ENCODE results near the gene ADCY2. TPM values are rescaled to one million over a fixed set of nuclear protein-coding genes. Genes with fewer than 3 reads are reported as not detected.

The ADCY2 gene
- total RNA-seq, 2 experiments from 2014 or later: not detected

DNA sequence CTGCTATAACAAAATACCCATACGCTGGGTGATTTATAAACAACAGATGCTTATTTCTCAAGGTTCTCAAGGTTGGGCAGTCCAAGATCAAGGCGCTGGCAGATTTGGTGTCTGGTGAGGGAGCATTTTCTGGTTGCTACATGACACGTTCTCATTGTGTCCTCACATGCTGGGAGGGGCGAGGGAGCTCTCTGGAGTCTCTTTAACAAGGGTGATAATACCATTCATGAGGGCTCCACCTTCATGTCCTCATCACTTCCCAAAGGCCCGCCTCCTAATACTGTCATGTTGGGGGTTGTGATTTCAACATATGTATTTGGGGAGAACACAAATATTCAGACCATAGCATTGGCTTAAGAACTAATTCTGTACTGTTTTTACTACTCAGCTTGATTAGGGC lies 450.4 kb downstream of the ADCY2 start:
- Histone ChIP-seq H2AFZ (ENCODE audit: low read length) (no peak overlapping the region), H3K9me2 (ENCODE audit: insufficient read depth, low read length) (no peaks in the 10 kb centered on the region), H3K4me2 (ENCODE audit: low read length) (no peak overlapping the region), H3K9me3 (ENCODE audit: low read length) (no peaks in the 10 kb centered on the region), H3K4me1 (ENCODE audit: insufficient read depth, low read length, poor library complexity, severe bottlenecking) (no peaks in the 10 kb centered on the region), H3K4me3 (ENCODE audit: low read depth, low read length, poor library complexity, severe bottlenecking) (no peak overlapping the region), H3K27ac (ENCODE audit: low read depth, low read length, poor library complexity, severe bottlenecking) (no peak overlapping the region), H3K79me2 (ENCODE audit: insufficient read depth, low read depth, low read length) (no peaks in the 10 kb centered on the region), H3K36me3 (ENCODE audit: insufficient read depth, low read length) (no peaks in the 10 kb centered on the region), H4K20me1 (ENCODE audit: insufficient read depth, low read length) (no peaks in the 10 kb centered on the region)
- ChIA-PET CTCF (ENCODE audit: unreplicated experiment) (no interaction called here), POLR2A (no interaction called here)
- no TSS peak for BruUV-seq (replicated peaks)
- no peak for DNase-seq (ENCODE audit: low spot score)
- TF ChIP-seq CTCF (conservative IDR thresholded peaks at IDR 0.05; ENCODE audit: low read length): no peak
- TF ChIP-seq EZH2phosphoT487 (IDR thresholded peaks at IDR 0.05; ENCODE audit: borderline replicate concordance, low read depth, low read length): no peak
- intact Hi-C loops (cut with micrococcal nuclease; ENCODE audit: unreplicated experiment): no loop called here

DNA sequence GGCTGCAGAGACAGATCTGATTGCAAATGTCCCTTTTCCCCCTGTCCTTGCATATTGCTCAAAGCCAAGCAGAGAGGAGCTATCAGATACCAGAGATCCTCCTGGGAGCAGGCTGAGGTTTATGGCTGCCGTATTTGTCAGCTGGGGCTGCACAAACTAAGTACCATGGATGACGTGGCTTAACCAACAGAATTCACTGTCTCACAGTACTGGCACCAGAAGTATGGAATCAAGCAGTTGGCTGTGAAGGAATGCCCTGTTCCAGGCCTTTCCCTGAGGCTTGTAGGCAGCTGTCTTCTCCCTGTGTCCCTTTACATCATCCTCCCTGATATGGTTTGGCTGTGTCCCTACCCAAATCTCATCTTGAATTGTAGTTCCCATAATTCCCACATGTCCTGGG lies 452.4 kb downstream of the ADCY2 start:
- CTCF ChIA-PET (ENCODE audit: unreplicated experiment): no interaction called here
- intact Hi-C loops (cut with micrococcal nuclease; ENCODE audit: unreplicated experiment): no loop called here
- no peaks in the 10 kb centered on the region for H4K20me1 ChIP-seq (ENCODE audit: insufficient read depth, low read length)
- no peak overlapping the region for H2AFZ ChIP-seq (ENCODE audit: low read length)
- H3K36me3 ChIP-seq (ENCODE audit: insufficient read depth, low read length): no peaks in the 10 kb centered on the region
- no peaks in the 10 kb centered on the region for H3K9me3 ChIP-seq (ENCODE audit: low read length)
- H3K4me1 ChIP-seq (ENCODE audit: insufficient read depth, low read length, poor library complexity, severe bottlenecking): no peaks in the 10 kb centered on the region
- TF ChIP-seq CTCF (conservative IDR thresholded peaks at IDR 0.05; ENCODE audit: low read length): no peak
- no peak for TF ChIP-seq EZH2phosphoT487 (IDR thresholded peaks at IDR 0.05; ENCODE audit: borderline replicate concordance, low read depth, low read length)
- POLR2A ChIA-PET: interaction anchor here (1.8 kb wide), 1 partner anchor 14 kb away, joined by 5 read pairs; no protein-coding TSS in a partner anchor
- no peaks in the 10 kb centered on the region for H3K79me2 ChIP-seq (ENCODE audit: insufficient read depth, low read depth, low read length)
- H3K27ac ChIP-seq (ENCODE audit: low read depth, low read length, poor library complexity, severe bottlenecking): no peak overlapping the region
- no peak overlapping the region for H3K4me2 ChIP-seq (ENCODE audit: low read length)
- H3K4me3 ChIP-seq (ENCODE audit: low read depth, low read length, poor library complexity, severe bottlenecking): no peak overlapping the region
- no peaks in the 10 kb centered on the region for H3K9me2 ChIP-seq (ENCODE audit: insufficient read depth, low read length)
- DNase-seq (ENCODE audit: low spot score): no peak
- BruUV-seq (replicated peaks): no TSS peak

- intact Hi-C loops (cut with micrococcal nuclease; ENCODE audit: unreplicated experiment): no loop called here
- no TSS peak for BruUV-seq (replicated peaks)
- Histone ChIP-seq H3K27ac (ENCODE audit: low read depth, low read length, poor library complexity, severe bottlenecking) (no peak overlapping the region), H3K9me3 (ENCODE audit: low read length) (no peaks in the 10 kb centered on the region), H3K79me2 (ENCODE audit: insufficient read depth, low read depth, low read length) (no peaks in the 10 kb centered on the region), H3K9me2 (ENCODE audit: insufficient read depth, low read length) (no peaks in the 10 kb centered on the region), H3K36me3 (ENCODE audit: insufficient read depth, low read length) (no peaks in the 10 kb centered on the region), H2AFZ (ENCODE audit: low read length) (no peak overlapping the region), H3K4me2 (ENCODE audit: low read length) (no peak overlapping the region), H3K4me1 (ENCODE audit: insufficient read depth, low read length, poor library complexity, severe bottlenecking) (no peaks in the 10 kb centered on the region), H3K4me3 (ENCODE audit: low read depth, low read length, poor library complexity, severe bottlenecking) (no peak overlapping the region), H4K20me1 (ENCODE audit: insufficient read depth, low read length) (no peaks in the 10 kb centered on the region)
- ChIA-PET CTCF (ENCODE audit: unreplicated experiment) (no interaction called here), POLR2A (interaction anchor here (0.7 kb wide), 1 partner anchor 13 kb away, joined by 5 read pairs; no protein-coding TSS in a partner anchor)
- no peak for DNase-seq (ENCODE audit: low spot score)
- TF ChIP-seq CTCF (conservative IDR thresholded peaks at IDR 0.05; ENCODE audit: low read length): no peak
- no peak for TF ChIP-seq EZH2phosphoT487 (IDR thresholded peaks at IDR 0.05; ENCODE audit: borderline replicate concordance, low read depth, low read length)
Measured at GRCh38 chr5:7849681-7850394, 453.9 kb downstream of the ADCY2 start.

Data from OCI-LY7 (cell line).